Fibroblast of upper back skin (primary cell): Measurements from ENCODE around the gene SOX8.
"Not testable (repeated sequence)": the region's sequence is repeated elsewhere in the genome, so short reads cannot be mapped to it uniquely, and the experiment has no call there.

ENCODE experiments used
- DNase-seq: peaks from one replicate; pipeline ENCODE4 v3.0.0-alpha.2; 2013

SOX8 gene

GRCh38 chr16:981695-982144 lies at the start of gene SOX8:
Gene SOX8 (plus strand): TSS chr16:981770. CDS start chr16:981923, 153 bp downstream.
- DNase-seq, result no peak

GRCh38 chr16:932831-933330 lies 48.7 kb upstream of the SOX8 start:
- DNase-seq, result no peak

- DNase-seq, result no peak
Observed at GRCh38 chr16:933581-933980, 48.0 kb upstream of the SOX8 start.

- no peak for DNase-seq
Observed at GRCh38 chr16:934178-934577, 47.4 kb upstream of the SOX8 start.

GRCh38 chr16:935684-936083 lies 45.9 kb upstream of the SOX8 start:
- no peak for DNase-seq

- DNase-seq, result no peak
Observed at GRCh38 chr16:937311-937710, 44.3 kb upstream of the SOX8 start.

- no peak for DNase-seq
Observed at GRCh38 chr16:937723-938122, 43.8 kb upstream of the SOX8 start.

- no peak for DNase-seq
Observed at GRCh38 chr16:938136-938535, 43.4 kb upstream of the SOX8 start.

GRCh38 chr16:938752-939151 lies 42.8 kb upstream of the SOX8 start:
- no peak for DNase-seq

- DNase-seq, result no peak
Observed at GRCh38 chr16:939311-939710, 42.3 kb upstream of the SOX8 start.

- no peak for DNase-seq
Observed at GRCh38 chr16:939941-940340, 41.6 kb upstream of the SOX8 start.

- DNase-seq, result no peak
Observed at GRCh38 chr16:942436-943060, 39.0 kb upstream of the SOX8 start.

GRCh38 chr16:943971-944370 lies 37.6 kb upstream of the SOX8 start:
- DNase-seq, result no peak

GRCh38 chr16:945271-946047 lies 36.1 kb upstream of the SOX8 start:
- no peak for DNase-seq

GRCh38 chr16:946048-946395 lies 35.5 kb upstream of the SOX8 start:
- DNase-seq, result no peak

GRCh38 chr16:947255-947921 lies 34.2 kb upstream of the SOX8 start:
- DNase-seq, result no peak

- not testable (repeated sequence) for DNase-seq
Observed at GRCh38 chr16:947922-948303, 33.7 kb upstream of the SOX8 start.

- DNase-seq, result not testable (repeated sequence)
Observed at GRCh38 chr16:948767-949166, 32.8 kb upstream of the SOX8 start.

GRCh38 chr16:950733-951573 lies 30.6 kb upstream of the SOX8 start:
- DNase-seq, result not testable (repeated sequence)

- no peak for DNase-seq
Observed at GRCh38 chr16:951660-952301, 29.8 kb upstream of the SOX8 start.

- DNase-seq, result no peak
Observed at GRCh38 chr16:952321-952720, 29.2 kb upstream of the SOX8 start.

- DNase-seq, result not testable (repeated sequence)
Observed at GRCh38 chr16:953818-954217, 27.8 kb upstream of the SOX8 start.
